ENCODE results near the gene CXADR.

CXADR gene

GRCh38 chr21:17616831-17617230, 104.0 kb downstream of the CXADR start (continued):
- TF ChIP-seq TSHZ2 (CRISPR knock-in tag; IDR thresholded peaks at IDR 0.05) (no peak), ZFP30 (CRISPR knock-in tag; IDR thresholded peaks at IDR 0.05) (no peak), ISL1 (CRISPR knock-in tag; IDR thresholded peaks at IDR 0.05) (no peak), ZNF8 (CRISPR knock-in tag; IDR thresholded peaks at IDR 0.05) (no peak), SNAI2 (CRISPR knock-in tag; IDR thresholded peaks at IDR 0.05) (no peak), PPARA (CRISPR knock-in tag; IDR thresholded peaks at IDR 0.05; ENCODE audit: borderline replicate concordance) (no peak)
- TF ChIP-seq, protein P1, sequence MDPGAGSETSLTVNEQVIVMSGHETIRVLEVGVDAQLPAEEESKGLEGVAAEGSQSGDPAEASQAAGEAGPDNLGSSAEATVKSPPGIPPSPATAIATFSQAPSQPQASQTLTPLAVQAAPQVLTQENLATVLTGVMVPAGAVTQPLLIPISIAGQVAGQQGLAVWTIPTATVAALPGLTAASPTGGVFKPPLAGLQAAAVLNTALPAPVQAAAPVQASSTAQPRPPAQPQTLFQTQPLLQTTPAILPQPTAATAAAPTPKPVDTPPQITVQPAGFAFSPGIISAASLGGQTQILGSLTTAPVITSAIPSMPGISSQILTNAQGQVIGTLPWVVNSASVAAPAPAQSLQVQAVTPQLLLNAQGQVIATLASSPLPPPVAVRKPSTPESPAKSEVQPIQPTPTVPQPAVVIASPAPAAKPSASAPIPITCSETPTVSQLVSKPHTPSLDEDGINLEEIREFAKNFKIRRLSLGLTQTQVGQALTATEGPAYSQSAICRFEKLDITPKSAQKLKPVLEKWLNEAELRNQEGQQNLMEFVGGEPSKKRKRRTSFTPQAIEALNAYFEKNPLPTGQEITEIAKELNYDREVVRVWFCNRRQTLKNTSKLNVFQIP (CRISPR knock-in tag; IDR thresholded peaks at IDR 0.05; ENCODE audit: borderline replicate concordance, low read depth): no peak

GRCh38 chr21:17622018-17622417, 109.2 kb downstream of the CXADR start:
- TF ChIP-seq ZNF565 (CRISPR knock-in tag; conservative IDR thresholded peaks at IDR 0.05; ENCODE audit: low read depth) (no peak), GLIS3 (CRISPR knock-in tag; IDR thresholded peaks at IDR 0.05) (no peak), TCF4 (CRISPR knock-in tag; IDR thresholded peaks at IDR 0.05; ENCODE audit: borderline replicate concordance) (no peak), ZNF8 (CRISPR knock-in tag; IDR thresholded peaks at IDR 0.05) (no peak), ZFP3 (CRISPR knock-in tag; IDR thresholded peaks at IDR 0.05) (no peak), CSDC2 (CRISPR knock-in tag; IDR thresholded peaks at IDR 0.05) (no peak), ZC3H10 (CRISPR knock-in tag; IDR thresholded peaks at IDR 0.05) (no peak), ESRRG (CRISPR knock-in tag; IDR thresholded peaks at IDR 0.05) (no peak), TSHZ2 (CRISPR knock-in tag; IDR thresholded peaks at IDR 0.05) (no peak), CREB5 (CRISPR knock-in tag; IDR thresholded peaks at IDR 0.05; ENCODE audit: low read depth) (no peak), RARB (CRISPR knock-in tag; IDR thresholded peaks at IDR 0.05) (no peak), ZNF70 (CRISPR knock-in tag; IDR thresholded peaks at IDR 0.05) (no peak), ISL1 (CRISPR knock-in tag; IDR thresholded peaks at IDR 0.05) (no peak), PPARA (CRISPR knock-in tag; IDR thresholded peaks at IDR 0.05; ENCODE audit: borderline replicate concordance) (no peak)
- TF ChIP-seq, protein P2, sequence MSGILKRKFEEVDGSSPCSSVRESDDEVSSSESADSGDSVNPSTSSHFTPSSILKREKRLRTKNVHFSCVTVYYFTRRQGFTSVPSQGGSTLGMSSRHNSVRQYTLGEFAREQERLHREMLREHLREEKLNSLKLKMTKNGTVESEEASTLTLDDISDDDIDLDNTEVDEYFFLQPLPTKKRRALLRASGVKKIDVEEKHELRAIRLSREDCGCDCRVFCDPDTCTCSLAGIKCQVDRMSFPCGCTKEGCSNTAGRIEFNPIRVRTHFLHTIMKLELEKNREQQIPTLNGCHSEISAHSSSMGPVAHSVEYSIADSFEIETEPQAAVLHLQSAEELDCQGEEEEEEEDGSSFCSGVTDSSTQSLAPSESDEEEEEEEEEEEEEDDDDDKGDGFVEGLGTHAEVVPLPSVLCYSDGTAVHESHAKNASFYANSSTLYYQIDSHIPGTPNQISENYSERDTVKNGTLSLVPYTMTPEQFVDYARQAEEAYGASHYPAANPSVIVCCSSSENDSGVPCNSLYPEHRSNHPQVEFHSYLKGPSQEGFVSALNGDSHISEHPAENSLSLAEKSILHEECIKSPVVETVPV (CRISPR knock-in tag; IDR thresholded peaks at IDR 0.05): no peak
- TF ChIP-seq, protein P1 (CRISPR knock-in tag; IDR thresholded peaks at IDR 0.05; ENCODE audit: borderline replicate concordance, low read depth): no peak
- no peak for ATAC-seq

DNA sequence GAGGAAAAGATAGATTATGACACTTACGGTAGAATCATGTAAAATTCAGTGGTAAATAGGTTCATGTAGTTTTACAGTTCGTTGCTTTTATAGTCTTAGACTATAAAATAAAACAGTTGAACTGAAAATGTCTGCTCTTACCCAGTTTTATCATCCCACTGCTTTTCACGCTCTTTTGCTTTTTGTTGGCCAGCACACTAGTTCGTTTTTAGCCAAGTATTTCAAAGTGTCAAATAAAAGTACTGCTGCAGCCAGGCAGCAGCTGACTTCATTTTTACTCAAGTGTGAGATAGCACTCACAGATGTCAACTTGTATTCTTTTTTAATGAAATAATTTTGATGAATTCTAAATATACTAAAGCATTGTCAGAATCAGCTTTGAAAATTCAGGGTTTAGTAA, 118.4 kb downstream of the CXADR start:
- ATAC-seq: no peak
- TF ChIP-seq ISL1 (CRISPR knock-in tag; IDR thresholded peaks at IDR 0.05) (no peak), ZFP30 (CRISPR knock-in tag; IDR thresholded peaks at IDR 0.05) (no peak), CSDC2 (CRISPR knock-in tag; IDR thresholded peaks at IDR 0.05) (no peak), OSR1 (CRISPR knock-in tag; IDR thresholded peaks at IDR 0.05) (no peak), BACH2 (CRISPR knock-in tag; IDR thresholded peaks at IDR 0.05; ENCODE audit: borderline replicate concordance) (no peak), PPARA (CRISPR knock-in tag; IDR thresholded peaks at IDR 0.05; ENCODE audit: borderline replicate concordance) (no peak), ARNTL (CRISPR knock-in tag; IDR thresholded peaks at IDR 0.05; ENCODE audit: borderline replicate concordance, low read depth) (no peak), ZNF70 (CRISPR knock-in tag; IDR thresholded peaks at IDR 0.05) (no peak)
- TF ChIP-seq, protein P3, sequence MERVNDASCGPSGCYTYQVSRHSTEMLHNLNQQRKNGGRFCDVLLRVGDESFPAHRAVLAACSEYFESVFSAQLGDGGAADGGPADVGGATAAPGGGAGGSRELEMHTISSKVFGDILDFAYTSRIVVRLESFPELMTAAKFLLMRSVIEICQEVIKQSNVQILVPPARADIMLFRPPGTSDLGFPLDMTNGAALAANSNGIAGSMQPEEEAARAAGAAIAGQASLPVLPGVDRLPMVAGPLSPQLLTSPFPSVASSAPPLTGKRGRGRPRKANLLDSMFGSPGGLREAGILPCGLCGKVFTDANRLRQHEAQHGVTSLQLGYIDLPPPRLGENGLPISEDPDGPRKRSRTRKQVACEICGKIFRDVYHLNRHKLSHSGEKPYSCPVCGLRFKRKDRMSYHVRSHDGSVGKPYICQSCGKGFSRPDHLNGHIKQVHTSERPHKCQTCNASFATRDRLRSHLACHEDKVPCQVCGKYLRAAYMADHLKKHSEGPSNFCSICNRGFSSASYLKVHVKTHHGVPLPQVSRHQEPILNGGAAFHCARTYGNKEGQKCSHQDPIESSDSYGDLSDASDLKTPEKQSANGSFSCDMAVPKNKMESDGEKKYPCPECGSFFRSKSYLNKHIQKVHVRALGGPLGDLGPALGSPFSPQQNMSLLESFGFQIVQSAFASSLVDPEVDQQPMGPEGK (CRISPR knock-in tag; IDR thresholded peaks at IDR 0.05; ENCODE audit: borderline replicate concordance): no peak
- TF ChIP-seq, protein P2 (CRISPR knock-in tag; IDR thresholded peaks at IDR 0.05): no peak
